ENCODE results near the gene MOV10L1. TPM values are rescaled to one million over a fixed set of nuclear protein-coding genes. Genes with fewer than 3 reads are reported as not detected.
A peak's percentile ranks its signal among the peaks of the same experiment; 100 is the strongest.

The MOV10L1 gene
- total and polyA plus RNA-seq, 7 experiments from 2014 or later: not detected

DNA sequence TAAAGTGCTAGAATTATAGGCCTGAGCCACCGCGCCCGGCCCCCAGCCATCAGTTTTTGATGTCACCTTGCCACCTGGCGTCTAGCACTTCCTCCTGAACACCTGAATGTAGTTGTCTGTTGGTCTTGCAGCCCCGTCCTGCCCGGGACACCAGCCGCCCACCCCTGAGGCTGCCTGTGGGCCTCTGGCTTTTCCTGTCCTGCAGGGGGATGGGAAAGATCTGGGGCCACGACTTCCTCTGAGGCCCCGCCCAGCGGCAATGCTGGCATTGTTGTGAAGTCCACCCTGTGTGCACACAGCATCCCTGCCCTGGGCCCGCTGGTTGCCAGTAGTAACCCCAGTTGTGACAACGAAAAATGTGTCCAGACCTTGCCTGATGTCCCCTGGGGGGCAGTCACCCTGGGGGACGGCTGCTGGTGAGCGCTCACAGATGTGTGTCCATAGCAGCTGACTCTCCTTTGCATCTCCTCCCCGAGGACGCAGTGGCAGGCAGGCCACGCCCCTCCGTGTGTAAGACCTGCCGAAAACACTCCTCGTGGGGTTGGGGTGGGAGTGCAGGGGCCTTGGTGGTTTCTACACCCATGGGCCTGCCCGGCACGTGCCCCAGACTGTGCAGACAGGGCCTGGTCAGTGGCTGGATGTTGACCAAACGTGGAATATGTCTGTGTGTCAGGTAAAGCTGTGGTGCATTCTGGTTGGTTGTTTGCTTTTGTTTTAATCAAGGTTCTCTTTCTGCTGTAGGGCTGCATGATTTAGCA lies 117.8 kb downstream of the MOV10L1 start:
- no peak overlapping the region for H3K4me3 Mint-ChIP-seq
- Histone ChIP-seq H3K9me3 (ENCODE audit: control insufficient read depth in 2 of 3, low read length in 3 of 3) (no peaks in the 10 kb centered on the region), H3K27me3 (ENCODE audit: control insufficient read depth in 2 of 2, insufficient read depth in 2 of 2, low read length in 2 of 2) (no peaks in the 10 kb centered on the region), H3K36me3 (ENCODE audit: control insufficient read depth in 2 of 3, insufficient read depth in 3 of 3, low read length in 3 of 3) (peaks cover 0 to 51% (median 5%) of the 10 kb centered on the region in 3 experiments), H3K4me1 (ENCODE audit: control insufficient read depth in 2 of 2, insufficient read depth in 2 of 2, low read length in 2 of 2) (peaks cover 0 to 2% of the 10 kb centered on the region in 2 donors), H3K27ac (ENCODE audit: low read depth, low read length) (no peak overlapping the region), H3K4me3 (ENCODE audit: low read length) (no peak overlapping the region)
- intact Hi-C loops (cut with micrococcal nuclease): loop anchor here in 1 of 2 donors (5.0 kb wide), 2 partner anchors 280 to 440 kb away; no protein-coding TSS in a partner anchor
- peaks cover 20 to 39% (median 26%) of the 10 kb centered on the region in 7 donors for H3K4me1 Mint-ChIP-seq
- ChIA-PET POLR2A (interaction anchor here (2.5 kb wide), 1 partner anchor 16 kb away, joined by 10 read pairs; no protein-coding TSS in a partner anchor), CTCF (interaction anchor here (0.8 to 2.0 kb wide), 3 partner anchors 43 to 59 kb away, joined by 3 to 13 read pairs (median 4); no protein-coding TSS in a partner anchor)
- DNase-seq (no peak), ATAC-seq (peak; percentile 31)
- no peaks in the 10 kb centered on the region for H3K9me3 Mint-ChIP-seq
- no peaks in the 10 kb centered on the region for H3K27me3 Mint-ChIP-seq
- H3K36me3 Mint-ChIP-seq: peaks cover 5 to 24% (median 14%) of the 10 kb centered on the region in 5 donors
- H3K27ac Mint-ChIP-seq: peak overlapping the region in 1 of 9 donors; percentile 43

DNA sequence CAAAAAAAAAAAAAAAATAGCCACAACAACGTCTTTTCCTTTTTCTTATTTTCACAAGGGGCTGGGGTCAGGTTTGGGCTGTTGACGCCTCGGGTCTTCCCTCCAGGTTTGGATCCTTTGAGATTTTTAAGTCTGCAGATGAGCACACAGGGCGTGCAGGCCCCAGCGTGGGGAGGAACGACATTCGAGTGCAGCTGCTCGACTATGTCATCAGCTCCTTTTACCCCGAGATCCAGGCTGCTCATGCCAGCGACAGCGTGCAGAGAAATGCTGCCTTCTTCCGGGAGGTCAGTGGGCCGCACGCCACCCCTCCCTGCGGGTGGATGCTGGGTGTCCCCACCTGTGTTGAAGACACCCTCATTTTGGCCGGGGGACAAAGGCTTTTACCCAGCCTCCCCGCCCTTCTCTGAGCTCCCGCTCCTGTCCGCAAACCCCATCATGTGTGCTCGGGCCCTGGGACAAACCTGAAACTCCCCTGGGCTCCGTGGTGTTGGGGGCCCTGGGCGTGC lies 118.7 kb downstream of the MOV10L1 start:
- no peak for DNase-seq

DNA sequence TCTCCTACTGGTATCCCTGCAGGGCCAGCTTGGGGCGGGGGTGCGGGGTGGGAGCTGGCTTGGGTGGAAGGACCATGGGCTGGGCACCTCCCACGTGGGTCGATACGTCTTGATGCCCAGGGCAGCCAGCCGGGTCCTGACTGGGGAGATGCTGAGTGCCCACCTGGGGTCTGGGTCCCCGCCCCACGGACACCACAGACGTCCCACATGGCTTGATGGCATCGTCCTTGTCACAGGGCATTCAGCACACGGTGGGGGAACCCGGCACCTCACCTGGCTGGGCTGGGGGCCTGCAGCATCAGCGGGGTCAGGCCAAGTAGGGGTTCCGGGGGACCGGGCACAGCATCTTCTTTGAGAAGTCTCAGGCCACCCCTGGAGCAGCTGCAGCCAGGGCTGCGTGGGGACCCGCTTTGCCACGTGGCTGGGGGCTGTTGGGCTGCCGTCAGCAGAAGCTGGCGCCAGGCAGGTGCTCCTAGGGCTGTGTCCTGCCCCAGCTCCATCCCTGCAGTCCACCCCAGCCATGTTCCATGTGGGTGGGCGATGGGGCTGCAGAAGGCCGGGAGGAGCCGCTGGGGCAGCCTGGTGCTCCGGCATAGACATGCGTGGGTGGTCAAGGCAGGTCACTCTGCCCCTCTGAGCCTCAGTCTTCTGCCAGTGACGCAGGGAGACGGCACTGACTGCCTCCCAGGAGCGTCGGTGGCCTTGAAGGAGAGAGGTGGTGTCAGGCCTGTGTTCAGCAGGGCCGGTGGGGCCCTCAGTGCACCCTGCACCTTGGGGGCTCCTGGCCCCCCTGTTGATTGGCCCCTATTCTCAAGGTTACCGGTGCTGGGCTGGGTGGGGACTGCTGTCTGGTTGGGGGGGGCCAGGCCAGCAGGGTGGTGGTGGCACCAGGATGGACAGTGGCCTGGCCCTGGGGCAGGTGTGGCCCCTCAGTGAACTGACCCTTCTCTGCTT lies 119.4 kb downstream of the MOV10L1 start:
- H3K27ac Mint-ChIP-seq: peak overlapping the region in 7 of 9 donors; percentile 70 to 96 (median 83)
- intact Hi-C loops (cut with micrococcal nuclease): loop anchor here (1.0 to 5.0 kb wide), 5 partner anchors 8 to 442 kb away; partner anchors contain the start of gene SELENOO (in 1 of the 2)
- no peak overlapping the region for H3K4me3 Mint-ChIP-seq

More for the DNA sequence above, 118.7 kb downstream of the MOV10L1 start:
- Histone ChIP-seq H3K9me3 (ENCODE audit: control insufficient read depth in 2 of 3, low read length in 3 of 3) (no peaks in the 10 kb centered on the region), H3K36me3 (ENCODE audit: control insufficient read depth in 2 of 3, insufficient read depth in 3 of 3, low read length in 3 of 3) (peaks cover 0 to 57% (median 5%) of the 10 kb centered on the region in 3 experiments), H3K4me1 (ENCODE audit: control insufficient read depth in 2 of 2, insufficient read depth in 2 of 2, low read length in 2 of 2) (no peaks in the 10 kb centered on the region), H3K4me3 (ENCODE audit: low read length) (no peak overlapping the region), H3K27me3 (ENCODE audit: control insufficient read depth in 2 of 2, insufficient read depth in 2 of 2, low read length in 2 of 2) (no peaks in the 10 kb centered on the region), H3K27ac (ENCODE audit: low read depth, low read length) (no peak overlapping the region)
- intact Hi-C loops (cut with micrococcal nuclease): loop anchor here in 1 of 2 donors (5.0 kb wide), 2 partner anchors 281 to 441 kb away; no protein-coding TSS in a partner anchor
- ChIA-PET CTCF (interaction anchor here (0.6 to 2.0 kb wide), 5 partner anchors 18 to 59 kb away, joined by 3 to 13 read pairs (median 3); no protein-coding TSS in a partner anchor), POLR2A (interaction anchor here (2.5 kb wide), 1 partner anchor 17 kb away, joined by 10 read pairs; no protein-coding TSS in a partner anchor)
- Mint-ChIP-seq H3K4me1 (peaks cover 18 to 40% (median 33%) of the 10 kb centered on the region in 7 donors), H3K9me3 (no peaks in the 10 kb centered on the region), H3K36me3 (peaks cover 5 to 24% (median 18%) of the 10 kb centered on the region in 5 donors), H3K27me3 (no peaks in the 10 kb centered on the region), H3K27ac (no peak overlapping the region), H3K4me3 (no peak overlapping the region)
- ATAC-seq: no peak

DNA sequence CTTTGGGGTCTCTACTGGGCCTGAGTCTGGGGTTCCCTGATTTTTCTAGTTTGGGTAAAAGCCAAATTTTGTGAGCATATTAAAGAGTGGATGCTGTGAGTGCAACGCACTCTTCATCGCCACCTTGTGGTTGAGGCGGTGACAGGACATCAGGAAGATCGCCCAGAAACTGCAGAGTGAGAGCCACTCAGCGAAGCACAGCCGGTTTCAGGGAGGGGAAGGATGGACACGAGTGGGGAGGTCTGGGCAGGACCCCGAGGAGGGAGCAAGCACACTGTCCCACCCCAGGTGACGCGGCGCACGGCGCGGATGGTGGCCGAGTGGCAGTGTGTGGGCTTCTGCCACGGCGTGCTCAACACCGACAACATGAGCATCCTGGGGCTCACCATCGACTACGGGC lies 120.1 kb downstream of the MOV10L1 start:
- Mint-ChIP-seq H3K9me3 (no peaks in the 10 kb centered on the region), H3K27me3 (no peaks in the 10 kb centered on the region), H3K4me3 (peak overlapping the region in 1 of 10 donors; percentile 25), H3K4me1 (peaks cover 12 to 39% (median 32%) of the 10 kb centered on the region in 7 donors), H3K27ac (peak overlapping the region in 8 of 9 donors; percentile 58 to 96 (median 82)), H3K36me3 (peaks cover 5 to 32% (median 18%) of the 10 kb centered on the region in 5 donors)
- H3K27me3 ChIP-seq (ENCODE audit: control insufficient read depth in 2 of 2, insufficient read depth in 2 of 2, low read length in 2 of 2): no peaks in the 10 kb centered on the region
- CTCF ChIA-PET: interaction anchor here (1.0 kb wide), 1 partner anchor 13 kb away, joined by 4 read pairs; no protein-coding TSS in a partner anchor
- H3K36me3 ChIP-seq (ENCODE audit: control insufficient read depth in 2 of 3, insufficient read depth in 3 of 3, low read length in 3 of 3): peaks cover 0 to 61% (median 7%) of the 10 kb centered on the region in 3 experiments
- H3K4me1 ChIP-seq (ENCODE audit: control insufficient read depth in 2 of 2, insufficient read depth in 2 of 2, low read length in 2 of 2): no peaks in the 10 kb centered on the region
- H3K9me3 ChIP-seq (ENCODE audit: control insufficient read depth in 2 of 3, low read length in 3 of 3): no peaks in the 10 kb centered on the region
- intact Hi-C loops (cut with micrococcal nuclease): loop anchor here (1.0 to 5.0 kb wide), 5 partner anchors 9 to 443 kb away; partner anchors contain the start of gene SELENOO (in 1 of the 2)
- POLR2A ChIA-PET: no interaction called here
- DNase-seq (peak; percentile 50 to 78 (median 68)), ATAC-seq (peak; percentile 83)
- H3K27ac ChIP-seq (ENCODE audit: low read depth, low read length): no peak overlapping the region
- no peak overlapping the region for H3K4me3 ChIP-seq (ENCODE audit: low read length)

More for the DNA sequence above, 119.4 kb downstream of the MOV10L1 start:
- no peaks in the 10 kb centered on the region for H3K9me3 ChIP-seq (ENCODE audit: control insufficient read depth in 2 of 3, low read length in 3 of 3)
- Mint-ChIP-seq H3K27me3 (no peaks in the 10 kb centered on the region), H3K4me1 (peaks cover 14 to 39% (median 33%) of the 10 kb centered on the region in 7 donors), H3K36me3 (peaks cover 5 to 28% (median 19%) of the 10 kb centered on the region in 5 donors), H3K9me3 (no peaks in the 10 kb centered on the region)
- DNase-seq (no peak), ATAC-seq (peak; percentile 24)
- no peaks in the 10 kb centered on the region for H3K27me3 ChIP-seq (ENCODE audit: control insufficient read depth in 2 of 2, insufficient read depth in 2 of 2, low read length in 2 of 2)
- ChIA-PET CTCF (interaction anchor here (1.4 to 2.0 kb wide), 3 partner anchors 19 to 60 kb away, joined by 3 to 13 read pairs (median 4); no protein-coding TSS in a partner anchor), POLR2A (no interaction called here)
- H3K27ac ChIP-seq (ENCODE audit: low read depth, low read length): no peak overlapping the region
- H3K4me1 ChIP-seq (ENCODE audit: control insufficient read depth in 2 of 2, insufficient read depth in 2 of 2, low read length in 2 of 2): no peaks in the 10 kb centered on the region
- peaks cover 0 to 57% (median 5%) of the 10 kb centered on the region in 3 experiments for H3K36me3 ChIP-seq (ENCODE audit: control insufficient read depth in 2 of 3, insufficient read depth in 3 of 3, low read length in 3 of 3)
- no peak overlapping the region for H3K4me3 ChIP-seq (ENCODE audit: low read length)

DNA sequence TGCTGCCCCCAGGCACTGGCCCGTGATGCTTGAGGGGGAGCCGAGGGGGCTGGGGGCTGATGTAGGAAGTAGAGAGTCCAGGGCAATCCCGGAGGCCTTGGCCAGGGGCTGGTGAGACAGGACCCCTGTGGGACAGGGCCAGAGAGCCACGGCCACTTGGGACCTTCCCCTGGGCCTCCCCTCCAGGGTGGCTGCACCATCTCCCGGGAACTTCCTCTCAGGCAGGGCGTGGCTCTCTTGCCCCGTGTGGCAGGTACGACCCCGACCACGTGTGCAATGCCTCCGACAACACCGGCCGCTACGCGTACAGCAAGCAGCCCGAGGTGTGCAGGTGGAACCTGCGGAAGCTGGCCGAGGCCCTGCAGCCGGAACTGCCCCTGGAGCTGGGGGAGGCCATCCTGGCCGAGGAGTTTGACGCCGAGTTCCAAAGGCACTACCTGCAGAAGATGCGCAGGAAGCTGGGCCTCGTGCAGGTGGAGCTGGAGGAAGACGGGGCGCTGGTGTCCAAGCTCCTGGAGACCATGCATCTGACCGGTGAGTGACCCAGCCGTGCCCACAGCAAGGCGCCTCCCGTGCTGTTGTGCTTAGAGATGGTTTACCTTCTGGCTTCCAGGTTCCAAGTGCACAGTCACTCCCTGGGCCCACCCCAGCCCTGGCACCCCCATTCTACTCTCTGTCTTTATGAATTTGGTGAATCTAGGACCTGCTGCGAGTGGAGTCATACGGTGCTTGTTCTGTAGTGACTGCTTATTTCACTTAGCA lies 120.8 kb downstream of the MOV10L1 start:
- Mint-ChIP-seq H3K27me3 (no peaks in the 10 kb centered on the region), H3K27ac (peak overlapping the region in 2 of 9 donors; percentile 38 to 82), H3K4me3 (peak overlapping the region in 1 of 10 donors; percentile 25), H3K36me3 (peaks cover 5 to 34% (median 18%) of the 10 kb centered on the region in 5 donors), H3K9me3 (no peaks in the 10 kb centered on the region), H3K4me1 (peaks cover 7 to 36% (median 29%) of the 10 kb centered on the region in 7 donors)
- intact Hi-C loops (cut with micrococcal nuclease): no loop called here
- no peaks in the 10 kb centered on the region for H3K4me1 ChIP-seq (ENCODE audit: control insufficient read depth in 2 of 2, insufficient read depth in 2 of 2, low read length in 2 of 2)
- ChIA-PET CTCF (interaction anchor here (0.6 to 1.4 kb wide), 8 partner anchors 12 to 119 kb away, joined by 3 to 9 read pairs (median 4); no protein-coding TSS in a partner anchor), POLR2A (interaction anchor here (0.6 to 1.1 kb wide), 2 partner anchors 11 to 342 kb away, joined by 3 to 7 read pairs; no protein-coding TSS in a partner anchor)
- peaks cover 0 to 67% (median 9%) of the 10 kb centered on the region in 3 experiments for H3K36me3 ChIP-seq (ENCODE audit: control insufficient read depth in 2 of 3, insufficient read depth in 3 of 3, low read length in 3 of 3)
- H3K4me3 ChIP-seq (ENCODE audit: low read length): no peak overlapping the region
- ATAC-seq: no peak
- no peak overlapping the region for H3K27ac ChIP-seq (ENCODE audit: low read depth, low read length)
- no peak for DNase-seq
- no peaks in the 10 kb centered on the region for H3K9me3 ChIP-seq (ENCODE audit: control insufficient read depth in 2 of 3, low read length in 3 of 3)
- H3K27me3 ChIP-seq (ENCODE audit: control insufficient read depth in 2 of 2, insufficient read depth in 2 of 2, low read length in 2 of 2): no peaks in the 10 kb centered on the region

All from naive thymus-derived CD4-positive, alpha-beta T cell (primary cell).